ENCODE measurements around the gene GPR132.
"Not testable (repeated sequence)": the region's sequence is repeated elsewhere in the genome, so short reads cannot be mapped to it uniquely, and the experiment has no call there.

Gene GPR132

DNA sequence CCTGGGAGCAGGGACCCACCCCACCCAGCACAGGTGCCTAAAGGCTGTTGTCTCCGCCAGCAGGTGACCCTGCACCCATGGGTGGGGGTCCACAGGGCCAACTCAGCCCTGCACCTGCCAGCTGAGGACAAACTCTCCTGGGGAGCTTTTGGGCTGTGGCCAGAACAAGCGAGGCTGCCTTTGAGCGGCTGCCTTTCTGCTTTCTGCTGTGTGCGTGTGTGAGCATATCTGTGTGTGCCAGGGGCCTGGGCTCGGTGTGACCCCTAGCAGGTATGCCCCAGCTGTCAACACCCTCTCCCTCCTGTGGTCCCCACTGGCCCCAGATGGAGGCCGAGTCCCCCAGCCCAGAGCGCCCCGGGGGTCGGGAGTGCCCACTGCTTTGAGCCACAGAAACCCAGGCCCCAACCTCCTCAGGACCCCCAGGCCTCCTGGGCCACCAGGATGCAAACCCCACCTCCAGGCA is 25.9 kb upstream of the GPR132 start:
- no peak for DNase-seq

DNA sequence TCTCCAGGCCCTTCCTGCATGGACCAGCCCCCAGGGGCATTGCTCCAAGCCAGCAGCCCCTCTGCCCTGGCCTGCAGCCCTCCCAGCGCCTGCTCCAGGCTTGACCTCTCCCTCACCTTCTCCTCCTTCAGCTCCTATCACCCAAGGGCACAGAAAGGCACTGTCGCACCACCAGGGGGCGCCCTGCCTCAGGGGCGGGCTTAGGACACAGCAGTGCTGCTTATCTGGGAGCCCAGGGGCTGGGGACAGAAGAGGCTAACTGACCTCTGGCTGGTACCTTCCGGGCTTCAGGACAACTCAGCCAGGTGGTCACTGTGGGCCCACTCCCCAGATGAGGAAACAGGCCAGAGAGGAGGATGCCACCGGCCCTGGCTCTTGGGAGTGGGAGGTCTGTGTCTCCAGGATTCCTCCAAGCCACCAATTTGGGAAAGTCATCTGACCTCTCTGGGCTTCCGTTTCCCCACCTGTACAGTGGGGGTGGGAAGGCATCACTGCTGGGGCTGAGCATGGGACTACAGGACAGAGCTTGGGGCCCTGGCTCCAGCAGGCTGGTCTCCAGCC is 25.3 kb upstream of the GPR132 start:
- DNase-seq, result peak; percentile 62 to 84 (median 76)

DNA sequence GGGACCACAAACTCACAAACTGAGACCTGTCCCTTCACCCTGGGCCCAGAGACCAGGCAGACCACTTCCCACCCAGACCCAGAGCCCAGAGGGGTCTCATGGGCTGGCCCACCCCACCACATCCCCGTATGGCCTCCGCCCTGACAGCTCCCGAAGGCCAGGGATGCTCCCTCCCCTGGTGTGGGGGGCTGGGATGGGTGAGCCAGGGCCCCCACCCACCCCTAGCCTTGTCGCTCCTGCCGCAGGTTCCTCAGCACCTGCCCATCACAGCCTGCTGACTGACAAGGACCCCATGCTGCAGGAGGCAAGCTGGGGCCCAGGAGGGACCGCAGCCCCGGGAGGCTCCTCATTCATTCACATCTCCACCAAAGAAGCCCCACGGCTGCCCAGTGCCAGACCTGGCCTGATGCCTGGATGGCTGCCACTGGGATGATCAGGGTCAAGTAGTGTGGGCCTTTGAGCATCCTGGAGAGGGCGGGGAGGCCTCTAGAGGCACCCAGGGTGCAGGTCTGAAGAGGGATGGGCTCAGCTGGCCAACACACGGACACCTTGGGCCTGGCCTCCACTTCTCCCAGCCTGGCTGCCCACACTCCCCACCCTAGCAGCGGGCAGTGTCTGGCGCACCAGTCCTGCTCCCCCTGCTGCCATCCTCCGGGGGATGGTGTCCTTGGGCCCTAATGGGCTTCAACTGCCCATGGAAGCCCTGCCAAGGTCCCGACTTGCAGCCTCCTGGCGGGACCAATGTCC is 24.7 kb upstream of the GPR132 start:
- DNase-seq, result no peak

DNA sequence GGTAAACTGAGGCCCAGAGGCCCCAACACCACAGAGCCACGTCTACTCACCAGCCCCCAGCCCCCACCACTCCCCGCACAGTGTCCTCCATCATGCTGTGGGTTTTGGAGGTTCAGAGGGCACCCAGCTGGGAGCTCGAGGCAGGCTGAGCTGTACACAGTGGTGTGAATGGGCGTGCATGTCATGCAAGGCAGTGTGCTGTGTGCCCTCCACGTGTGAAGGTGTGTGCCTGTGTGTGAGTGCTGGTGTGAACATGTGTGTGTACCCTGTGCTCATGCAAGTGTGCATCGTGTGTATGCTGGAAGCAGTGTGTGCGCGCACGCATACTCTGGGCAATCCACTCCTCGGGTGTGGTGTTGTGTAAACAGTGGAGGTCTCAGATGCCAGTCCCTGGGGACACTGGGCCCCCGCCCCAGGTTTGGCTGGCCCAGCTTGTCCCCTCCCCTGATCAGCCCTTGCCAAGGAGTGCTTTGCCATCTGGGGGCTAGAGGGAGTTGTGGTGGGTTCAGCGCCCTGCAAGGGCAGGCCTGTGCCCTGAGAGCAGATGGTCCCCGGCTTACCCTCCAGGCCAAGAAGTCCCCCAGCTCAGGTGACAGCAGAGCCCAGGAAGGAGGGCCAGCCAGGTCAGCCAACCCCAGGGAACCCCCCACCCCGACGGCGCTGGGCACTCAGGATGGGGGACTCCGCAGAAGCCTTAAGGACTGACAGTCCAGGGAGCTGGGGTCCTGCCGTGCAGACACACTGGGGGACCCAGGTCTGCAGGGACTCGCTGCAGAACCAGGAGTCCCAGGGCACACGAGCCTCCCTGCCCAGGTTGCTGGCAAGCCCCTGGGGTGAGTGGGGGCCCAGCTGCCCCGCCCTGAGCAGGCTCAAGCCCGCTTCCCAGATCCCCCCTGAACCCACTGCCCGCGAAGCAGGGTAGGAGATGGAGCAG is 23.8 kb upstream of the GPR132 start:
- no peak for DNase-seq

DNA sequence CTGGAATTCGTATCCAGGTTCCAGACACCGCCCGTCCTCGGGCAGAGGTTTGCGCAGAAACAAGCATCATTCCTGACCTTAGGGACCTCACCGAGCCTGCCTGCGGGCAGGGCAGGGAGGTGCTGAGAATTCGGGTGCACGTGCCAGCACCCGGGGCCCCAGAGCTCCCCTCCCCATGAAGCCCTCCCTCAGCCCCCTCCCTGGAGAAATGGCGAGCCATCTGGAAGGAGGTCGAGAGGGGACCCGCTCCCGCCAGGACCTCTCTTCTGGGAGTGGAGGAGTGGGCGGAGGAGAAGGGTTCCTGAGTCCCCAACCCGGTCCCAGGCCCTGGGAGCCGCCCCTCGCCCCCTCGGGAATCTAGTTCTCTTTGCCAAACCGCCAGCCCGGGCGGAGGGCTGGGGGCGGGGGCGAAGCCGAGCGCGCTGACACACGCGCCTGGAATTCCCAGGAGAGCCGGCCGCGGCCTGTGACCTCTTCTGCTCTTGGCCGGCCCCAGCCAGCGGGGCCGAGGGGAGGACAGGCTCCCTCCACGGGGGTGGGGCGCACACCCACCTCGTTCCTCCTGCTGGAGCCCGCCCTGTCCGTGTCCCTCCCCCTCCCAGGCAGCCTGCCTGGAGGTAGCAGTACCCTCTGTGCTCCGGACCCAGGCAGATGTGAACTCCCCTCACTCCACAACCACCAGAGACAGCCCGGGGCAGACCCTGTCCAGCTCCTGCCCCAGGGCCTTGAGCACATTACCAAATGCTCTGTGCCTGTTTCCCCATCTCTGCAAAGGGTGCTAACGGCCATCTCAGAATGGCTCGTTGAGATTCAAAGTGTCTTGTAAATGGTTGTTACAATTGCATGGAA is 23.0 kb upstream of the GPR132 start:
- no peak for DNase-seq

DNA sequence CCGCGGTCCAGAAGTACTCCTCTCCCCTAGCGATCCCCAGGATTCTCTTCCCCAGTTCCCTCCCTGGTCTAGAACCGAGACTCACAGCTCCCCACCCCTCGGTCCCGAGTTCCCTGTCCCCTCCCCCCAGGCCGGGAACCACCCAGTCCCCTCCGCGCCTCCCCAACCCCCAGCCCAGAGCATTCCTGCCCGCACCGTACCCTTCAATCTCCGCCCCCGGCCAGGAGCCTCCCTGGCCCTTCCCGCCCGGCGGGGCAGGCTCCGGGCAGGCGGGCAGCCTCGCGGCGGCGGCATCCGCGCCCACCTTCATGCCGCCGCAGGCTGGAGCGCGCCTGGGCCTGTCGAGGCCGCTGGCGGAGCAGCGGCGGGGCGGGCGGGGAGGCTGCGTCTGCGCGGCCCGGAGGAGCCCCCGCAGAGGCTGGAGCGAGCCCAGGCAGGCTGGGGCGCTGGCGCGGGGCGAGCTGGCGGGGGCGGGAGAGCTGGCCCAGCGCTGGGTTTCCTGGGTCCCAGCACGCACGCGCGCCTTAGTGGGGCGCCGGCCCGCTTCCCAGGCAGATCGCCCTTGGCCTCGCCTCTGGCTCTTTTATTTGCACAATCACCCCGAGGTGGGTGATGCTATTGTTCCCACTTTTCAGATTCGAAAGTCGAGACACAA is 22.2 kb upstream of the GPR132 start:
- no peak for DNase-seq

DNA sequence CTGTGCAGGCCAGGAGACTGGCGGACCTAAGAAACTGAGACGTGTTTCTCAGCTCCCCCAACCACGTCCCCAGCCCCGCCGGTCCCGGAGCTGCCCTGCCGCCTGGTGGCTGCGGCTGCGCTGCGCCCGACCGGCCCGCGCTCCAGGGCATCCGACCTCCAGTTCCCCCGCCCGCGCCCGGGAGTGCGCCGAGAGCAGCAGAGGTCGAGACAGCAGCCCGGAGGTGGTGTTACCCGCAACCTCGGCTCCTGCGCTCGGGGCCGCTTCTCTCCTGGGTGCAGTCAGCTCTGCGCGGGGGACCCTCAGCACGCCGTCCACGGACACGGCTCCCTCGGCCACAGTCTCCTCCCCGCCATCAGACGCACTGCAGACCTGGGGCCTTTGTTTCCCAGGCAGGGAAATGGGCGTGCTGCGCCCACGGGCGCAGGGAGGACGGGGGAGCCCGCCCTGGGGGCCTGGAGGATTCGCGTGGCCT is 21.6 kb upstream of the GPR132 start:
- DNase-seq, result peak; percentile 61 to 87 (median 77)

DNA sequence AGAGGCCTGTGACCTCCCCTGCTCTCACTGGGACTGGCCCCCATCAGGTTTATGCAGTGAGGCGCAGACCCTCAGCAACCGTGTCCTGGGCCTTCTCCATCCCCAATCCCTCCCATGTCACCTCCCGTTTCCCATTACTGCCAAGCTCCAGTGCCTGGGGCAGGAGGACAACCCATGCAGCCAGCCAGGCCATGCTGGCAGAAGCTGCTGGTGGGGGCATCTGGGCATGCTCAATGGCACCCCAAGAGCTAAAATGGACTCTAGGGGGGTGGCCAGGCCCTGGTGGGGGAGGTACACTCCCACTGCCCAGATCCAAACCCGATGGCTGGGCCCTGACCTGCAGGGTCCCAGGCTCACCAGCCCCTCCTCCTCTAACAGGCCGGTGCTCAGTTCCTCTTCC is 20.5 kb upstream of the GPR132 start:
- DNase-seq, result no peak

DNA sequence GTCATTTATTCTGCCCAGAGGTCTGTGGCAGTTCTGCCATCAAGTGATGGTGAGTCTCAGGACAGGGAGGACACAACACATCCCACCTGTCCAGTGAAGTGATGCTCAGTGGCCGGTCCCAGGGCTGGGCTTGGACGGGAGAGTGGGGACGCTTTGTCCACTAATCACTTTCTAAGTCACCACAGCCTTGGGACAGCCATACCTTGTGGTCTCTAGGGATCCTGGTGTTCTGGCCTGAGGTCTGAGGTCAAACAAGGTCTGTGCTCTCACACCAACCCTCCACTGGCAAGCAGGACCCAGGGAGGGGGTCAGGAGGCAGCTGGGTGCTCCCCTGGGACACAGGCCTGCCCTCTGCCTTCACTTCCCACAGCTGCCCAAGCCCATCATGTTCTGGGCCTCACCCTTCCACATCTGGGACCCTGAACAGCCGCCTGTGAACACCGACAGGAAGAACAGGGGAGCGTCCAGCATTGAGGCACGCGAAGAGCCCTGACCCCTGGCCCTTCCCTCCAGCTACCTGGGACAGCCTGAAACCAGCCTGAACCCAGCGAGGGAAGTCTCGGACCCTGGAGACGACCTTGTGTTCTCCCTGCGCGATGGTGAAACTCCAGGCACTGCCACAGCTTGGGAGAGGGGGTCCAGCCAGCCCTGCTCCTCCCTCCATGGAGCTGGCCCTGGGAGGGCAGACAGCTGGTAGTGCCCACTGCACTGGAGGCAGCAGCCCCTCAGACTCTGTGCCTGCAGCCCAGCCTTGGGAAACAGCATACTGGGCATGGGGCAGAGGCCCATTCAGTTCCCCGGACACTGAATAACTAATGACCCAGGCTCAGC is 19.7 kb upstream of the GPR132 start:
- no peak for DNase-seq

DNA sequence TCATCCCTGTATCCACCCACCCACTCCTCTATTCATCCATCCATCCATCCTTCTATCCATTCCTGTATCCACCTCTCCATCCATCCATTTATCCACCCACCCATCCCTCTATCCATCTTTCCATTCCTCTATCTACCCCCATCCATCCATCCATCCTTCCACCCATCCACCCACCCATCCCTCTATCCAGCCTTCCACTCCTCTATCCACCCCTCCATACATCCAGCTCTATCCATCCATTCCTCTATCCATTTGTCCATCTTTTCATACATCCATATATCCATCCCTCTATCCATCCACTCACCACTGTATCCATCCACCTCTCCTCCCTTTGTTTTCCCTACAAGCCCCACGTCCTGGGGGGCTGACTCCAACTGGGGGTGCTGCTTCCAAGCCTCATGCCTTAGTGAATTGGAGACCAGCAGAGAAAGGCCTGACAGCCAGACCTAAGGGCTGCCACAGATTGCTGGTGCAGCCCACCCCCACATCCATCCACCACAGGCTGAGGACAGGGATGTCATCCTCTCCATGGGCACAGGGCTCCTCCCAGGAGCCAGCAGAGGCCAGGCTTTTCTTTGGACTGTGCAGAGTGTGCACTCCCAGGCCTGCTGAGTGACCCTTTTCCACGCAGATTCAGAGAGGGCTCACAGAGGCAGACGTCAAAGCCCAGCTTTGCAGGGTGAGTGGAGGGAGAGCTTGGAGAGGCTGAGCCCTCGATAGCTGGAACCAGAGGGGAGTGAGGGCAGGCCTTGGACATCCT is 18.9 kb upstream of the GPR132 start:
- no peak for DNase-seq

DNA sequence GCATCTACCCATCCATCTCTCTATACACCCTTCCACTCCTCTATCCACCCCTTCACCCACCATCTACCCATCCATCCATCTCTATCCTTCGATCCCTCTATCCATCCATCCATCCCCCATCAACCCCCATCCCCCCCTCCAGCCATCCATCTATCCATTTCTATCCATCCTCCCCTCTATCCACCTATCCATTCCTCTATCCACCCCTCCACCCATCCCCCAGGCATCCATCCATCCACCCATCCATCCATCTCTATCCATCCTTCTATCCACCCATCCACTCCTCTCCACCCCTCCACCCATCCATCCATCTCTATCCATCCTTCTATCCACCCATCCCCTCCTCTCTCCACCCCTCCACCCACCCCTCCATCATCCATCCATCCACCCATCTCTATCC is 17.5 kb upstream of the GPR132 start:
- DNase-seq, result no peak

DNA sequence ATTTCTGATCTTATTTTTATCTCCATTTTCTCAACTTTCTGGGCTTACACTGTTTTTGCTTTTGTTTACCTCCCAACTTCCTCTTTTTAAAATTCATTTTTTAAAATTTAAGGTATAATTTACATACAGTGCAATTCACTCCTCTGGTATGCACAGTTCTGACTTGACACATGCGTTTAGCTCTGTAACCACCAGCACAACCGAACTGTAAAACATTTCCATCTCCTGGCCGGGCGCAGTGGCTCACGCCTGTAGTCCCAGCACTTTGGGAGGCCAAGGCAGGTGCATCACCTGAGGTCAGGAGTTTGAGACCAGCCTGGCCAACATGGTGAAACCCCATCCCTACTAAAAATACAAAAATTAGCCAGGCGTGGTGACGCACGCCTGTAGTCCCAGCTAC is 16.2 kb upstream of the GPR132 start:
- not testable (repeated sequence) for DNase-seq

DNA sequence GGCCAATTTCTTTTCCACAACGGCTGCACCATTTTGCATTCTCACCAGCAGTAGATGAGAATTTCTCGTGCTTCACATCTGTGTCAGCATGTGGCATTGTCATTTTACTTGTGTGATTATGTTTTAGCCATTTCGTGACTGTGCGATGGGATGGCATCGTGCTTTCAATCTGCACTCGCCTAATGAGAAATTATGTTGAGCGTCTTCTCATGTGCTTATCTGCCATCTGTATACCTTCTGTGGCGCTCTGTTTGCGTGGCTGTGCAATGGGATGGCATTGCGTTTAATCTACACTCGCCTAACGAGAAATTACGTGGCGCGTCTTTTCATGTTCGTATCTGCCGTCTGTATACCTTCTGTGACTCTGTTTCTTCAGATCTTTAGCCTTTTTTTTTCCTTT is 14.9 kb upstream of the GPR132 start:
- no peak for DNase-seq

DNA sequence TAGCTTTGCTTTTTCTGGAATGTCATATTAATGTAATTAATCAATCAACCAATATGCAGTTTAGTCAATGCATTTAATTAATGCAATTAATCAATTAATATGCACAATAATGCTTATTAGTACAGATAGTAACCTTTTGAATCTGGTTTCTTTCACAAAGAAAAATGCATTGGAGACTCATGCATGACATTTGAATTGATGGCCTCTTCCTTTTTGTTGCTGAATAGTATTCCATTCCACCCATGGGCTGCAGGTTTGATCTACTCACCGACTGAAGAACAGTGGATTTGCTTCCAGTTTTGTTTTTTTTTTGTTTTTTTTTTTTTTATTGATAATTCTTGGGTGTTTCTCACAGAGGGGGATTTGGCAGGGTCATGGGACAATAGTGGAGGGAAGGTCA is 13.1 kb upstream of the GPR132 start:
- DNase-seq, result no peak

DNA sequence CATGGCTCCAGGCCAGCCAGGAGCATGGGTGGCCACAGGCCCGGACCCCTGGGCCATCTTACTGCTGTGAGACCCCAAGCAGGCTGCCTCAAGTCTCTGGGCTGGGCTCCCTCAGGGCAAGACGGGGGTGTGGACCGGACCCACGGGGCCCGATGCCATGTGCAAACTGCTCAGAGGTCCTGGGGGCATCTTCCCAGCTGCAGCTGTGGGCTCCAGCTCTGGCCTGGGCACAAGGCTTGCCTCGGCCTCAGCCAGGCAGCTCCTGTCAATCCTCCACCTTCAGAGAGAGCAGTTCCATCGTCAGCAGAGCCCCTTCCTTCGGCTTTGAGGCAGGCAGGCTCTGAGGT is 12.4 kb upstream of the GPR132 start:
- no peak for DNase-seq

DNA sequence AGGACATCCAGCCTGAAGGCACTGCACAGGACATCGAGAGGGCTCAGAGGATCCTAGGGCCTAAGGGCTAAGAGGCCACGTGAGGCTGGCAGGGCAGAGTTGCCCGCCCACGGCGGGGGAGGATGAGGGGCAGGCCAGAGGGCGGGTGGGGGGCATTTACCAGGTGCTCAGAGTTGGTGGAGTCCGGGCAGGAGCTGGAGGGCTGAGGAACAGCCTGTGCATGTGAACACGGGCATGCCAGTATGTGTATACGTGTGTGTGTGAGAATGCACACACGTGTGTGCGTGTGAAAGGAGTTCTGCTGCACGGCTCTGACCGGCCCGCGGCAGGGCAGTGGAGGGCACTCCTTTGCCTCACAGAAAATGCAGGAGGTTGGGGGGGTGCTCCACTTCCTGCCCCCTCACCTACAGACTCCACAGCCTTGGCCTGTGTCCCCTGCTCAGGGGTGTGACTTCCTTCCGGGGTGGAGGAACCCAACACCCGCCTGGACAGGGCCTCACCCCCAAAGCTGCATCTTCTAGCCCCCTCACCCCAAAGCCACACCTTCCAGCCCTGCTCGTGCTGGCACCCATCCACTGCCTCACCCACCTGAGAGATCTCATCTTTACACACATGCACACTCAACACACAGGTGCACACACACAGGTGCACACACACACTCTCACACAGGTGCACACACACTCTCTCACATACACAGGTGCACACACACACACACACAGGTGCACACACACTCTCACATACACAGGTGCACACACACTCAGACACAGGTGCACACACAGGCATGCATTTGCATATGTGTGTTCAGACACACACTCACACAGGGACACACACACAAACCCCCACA is 11.8 kb upstream of the GPR132 start:
- peak in 1 of 5 experiments; percentile 51 for DNase-seq

DNA sequence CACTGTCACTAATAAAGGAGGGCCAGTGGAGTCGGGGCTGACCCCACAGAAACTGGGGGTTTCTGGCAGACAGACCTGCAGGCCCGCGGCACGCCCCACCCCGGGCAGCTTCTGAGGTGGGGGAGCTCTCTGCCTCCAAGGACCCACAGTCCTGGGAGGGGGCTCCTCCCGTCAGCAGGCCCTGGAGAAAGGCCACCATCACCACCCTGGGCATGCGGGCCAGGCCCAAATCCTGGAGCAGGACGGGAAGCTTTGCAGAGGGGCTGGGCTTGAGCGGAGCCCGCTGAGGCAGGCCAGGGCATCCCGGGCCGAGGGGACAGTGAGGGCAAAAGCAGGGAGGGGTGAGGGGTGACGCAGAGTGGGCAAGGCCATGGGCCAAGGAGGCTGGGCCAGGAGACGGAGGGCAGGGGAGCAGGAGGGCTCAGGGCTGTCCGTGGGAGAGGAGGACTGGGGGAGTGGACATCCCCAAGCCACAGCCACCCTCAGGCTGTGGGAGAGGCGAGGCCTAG is 11.1 kb upstream of the GPR132 start:
- no peak for DNase-seq

DNA sequence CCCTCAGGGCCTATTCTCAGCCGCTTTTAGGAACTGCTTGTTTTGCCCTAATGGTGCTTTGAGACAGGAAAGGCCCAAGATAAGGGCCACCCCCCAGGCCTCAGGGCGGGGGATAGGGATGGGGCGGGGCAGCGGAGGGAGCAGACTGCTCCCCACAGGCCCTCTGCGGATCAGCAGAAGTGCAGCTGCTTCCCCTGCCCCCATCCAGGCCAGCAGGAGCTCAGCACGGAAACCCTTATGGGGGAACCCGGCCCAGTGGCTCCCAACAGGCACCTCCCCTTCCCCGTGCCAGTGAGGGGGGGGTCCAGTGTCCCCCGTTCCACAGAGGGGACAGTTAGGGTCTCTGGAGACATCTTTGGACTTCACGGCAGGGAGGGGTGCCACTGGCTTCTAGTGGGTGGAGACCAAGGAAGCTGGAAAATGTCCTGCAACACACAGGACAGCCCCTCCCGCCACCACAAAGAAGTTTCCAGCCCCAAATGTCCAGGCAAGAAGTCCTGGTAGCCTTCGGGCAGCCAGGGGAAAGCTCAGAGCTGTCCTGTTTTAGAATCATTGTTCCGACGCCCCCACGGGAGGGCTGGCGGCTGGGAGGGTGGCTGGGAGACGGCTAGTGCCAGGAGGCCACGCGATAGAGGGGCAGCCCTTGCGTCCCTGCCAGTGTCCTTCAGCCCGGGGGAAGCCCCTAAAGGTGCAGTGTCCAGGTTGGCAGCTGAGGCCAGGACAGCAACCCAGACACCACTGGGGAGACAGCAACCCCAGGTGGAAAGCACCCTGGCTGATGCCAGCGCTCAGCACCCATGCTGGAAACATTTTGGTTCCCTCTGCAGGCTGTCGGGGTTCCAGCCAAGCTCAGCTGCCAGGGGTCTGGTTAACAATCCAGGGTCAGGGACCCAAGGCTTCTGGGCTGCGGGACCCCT is 10.4 kb upstream of the GPR132 start:
- no peak for DNase-seq

All from T-helper 2 cell (primary cell).